GM19395 (cell line): Measurements from ENCODE around the gene SNX33.
"Not testable (repeated sequence)": the region's sequence is repeated elsewhere in the genome, so short reads cannot be mapped to it uniquely, and the experiment has no call there.

Experiments used
- ATAC-seq: cut with Tn5 transposase; IDR thresholded peaks from one replicate; pipeline ENCODE4 v1.9.1; 2021; ENCODE audit warnings: mild to moderate bottlenecking, moderate library complexity; ENCODE audit not compliant: unreplicated experiment

SNX33 gene

GRCh38 chr15:75680007-75680789 is 32.5 kb downstream of the SNX33 start:
- ATAC-seq, result no peak

- no peak for ATAC-seq
These were observed 34.7 kb downstream of the SNX33 start for GRCh38 chr15:75682181-75683135.

GRCh38 chr15:75683646-75684312 is 36.1 kb downstream of the SNX33 start:
- ATAC-seq, result not testable (repeated sequence)

- no peak for ATAC-seq
These were observed 36.9 kb downstream of the SNX33 start for GRCh38 chr15:75684648-75685047.

GRCh38 chr15:75685195-75685594 is 37.5 kb downstream of the SNX33 start:
- no peak for ATAC-seq

GRCh38 chr15:75686212-75686642 is 38.5 kb downstream of the SNX33 start:
- ATAC-seq, result not testable (repeated sequence)

- ATAC-seq, result no peak
These were observed 40.0 kb downstream of the SNX33 start for GRCh38 chr15:75687486-75688277.

- no peak for ATAC-seq
These were observed 40.5 kb downstream of the SNX33 start for GRCh38 chr15:75688278-75688557.

GRCh38 chr15:75688831-75689230 is 41.1 kb downstream of the SNX33 start:
- ATAC-seq, result no peak

GRCh38 chr15:75689429-75689828 is 41.7 kb downstream of the SNX33 start:
- ATAC-seq, result not testable (repeated sequence)

GRCh38 chr15:75692311-75692710 is 44.6 kb downstream of the SNX33 start:
- ATAC-seq, result not testable (repeated sequence)

- ATAC-seq, result not testable (repeated sequence)
These were observed 45.3 kb downstream of the SNX33 start for GRCh38 chr15:75693028-75693427.

GRCh38 chr15:75693501-75694240 is 46.0 kb downstream of the SNX33 start:
- no peak for ATAC-seq

GRCh38 chr15:75694241-75695182 is 46.8 kb downstream of the SNX33 start:
- ATAC-seq, result no peak

- ATAC-seq, result no peak
These were observed 47.5 kb downstream of the SNX33 start for GRCh38 chr15:75695220-75695619.

- ATAC-seq, result no peak
These were observed 48.1 kb downstream of the SNX33 start for GRCh38 chr15:75695634-75696310.

GRCh38 chr15:75696311-75696720 is 48.6 kb downstream of the SNX33 start:
- no peak for ATAC-seq

GRCh38 chr15:75696854-75697259 is 49.1 kb downstream of the SNX33 start:
- ATAC-seq, result no peak
